CD14-positive monocyte (primary cell): ENCODE results near the gene NT5DC4. TPM values are rescaled to one million over a fixed set of nuclear protein-coding genes. Genes with fewer than 3 reads are reported as not detected.
A peak's percentile ranks its signal among the peaks of the same experiment; 100 is the strongest.
"Not testable (repeated sequence)": the region's sequence is repeated elsewhere in the genome, so short reads cannot be mapped to it uniquely, and the experiment has no call there.

Experiments
- DNase-seq, 3 donors: peaks; one replicate each; pipeline ENCODE4 v3.0.0-alpha.2; 2011 to 2022
- H2AFZ ChIP-seq: 2 replicates; pipeline ENCODE4 v1.6.0; 2012; ENCODE audit warnings: mild to moderate bottlenecking, low read depth, low read length, inconsistent platforms; ENCODE audit not compliant: insufficient read depth, poor library complexity, severe bottlenecking
- H3K27ac ChIP-seq, 2 donors: 1 replicate in 1 of 2; 2 replicates in 1 of 2; pipeline ENCODE4 v1.5.1; 2012 to 2013; ENCODE audit warnings: low read length in 2 of 2, control low read depth in 1 of 2, inconsistent platforms in 1 of 2, low read depth in 1 of 2, mild to moderate bottlenecking in 1 of 2
- H3K27me3 ChIP-seq, 2 donors: one replicate each; pipeline versions ENCODE4 v1.6.0 to v1.6.1; 2011 to 2013; ENCODE audit warnings: low read length in 2 of 2; ENCODE audit not compliant: control insufficient read depth in 2 of 2, insufficient read depth in 2 of 2
- H3K36me3 ChIP-seq, 2 donors: replicated peaks in 1 of 2; 1 replicate in 1 of 2; 2 replicates in 1 of 2; pipeline versions ENCODE4 v1.5.1 to v1.6.1; 2012 to 2013; ENCODE audit warnings: low read length in 2 of 2, control low read depth in 1 of 2, inconsistent platforms in 1 of 2, mild to moderate bottlenecking in 1 of 2; ENCODE audit not compliant: insufficient read depth in 2 of 2, control insufficient read depth in 1 of 2
- H3K4me1 ChIP-seq, 2 donors: 1 replicate in 1 of 2; 2 replicates in 1 of 2; pipeline versions ENCODE4 v1.5.1 to v1.6.1; 2012 to 2013; ENCODE audit warnings: low read length in 2 of 2, control low read depth in 1 of 2, inconsistent platforms in 1 of 2, mild to moderate bottlenecking in 1 of 2, moderate library complexity in 1 of 2; ENCODE audit not compliant: insufficient read depth in 2 of 2, control insufficient read depth in 1 of 2
- H3K4me2 ChIP-seq: replicated peaks from 2 replicates; pipeline ENCODE3; 2012; ENCODE audit warnings: low read length, moderate library complexity, mild to moderate bottlenecking; ENCODE audit not compliant: poor library complexity, severe bottlenecking; ENCODE audit errors: extremely low read depth
- H3K4me3 ChIP-seq, 3 experiments: fragments of 200-600 bp in 1 of 3; sonication (generic) in 1 of 3; replicated peaks in 1 of 3; 1 replicate in 2 of 3; 2 replicates in 1 of 3; pipeline ENCODE4 v1.5.1; 2011 to 2013; ENCODE audit warnings: low read length in 3 of 3, mild to moderate bottlenecking in 3 of 3, control low read depth in 2 of 3, low read depth in 2 of 3, inconsistent platforms in 1 of 3, moderate library complexity in 1 of 3
- H3K79me2 ChIP-seq: 2 replicates; pipeline ENCODE4 v1.6.0; 2012; ENCODE audit warnings: mild to moderate bottlenecking, control low read depth, inconsistent platforms, low read length, moderate library complexity; ENCODE audit not compliant: insufficient read depth
- H3K9ac ChIP-seq: 2 replicates; pipeline ENCODE4 v1.6.0; 2017; ENCODE audit warnings: low read length, mild to moderate bottlenecking; ENCODE audit not compliant: insufficient read depth, poor library complexity, severe bottlenecking
- H3K9me3 ChIP-seq, 2 donors: replicated peaks in 1 of 2; 1 replicate in 1 of 2; 2 replicates in 1 of 2; pipeline versions ENCODE4 v1.5.1 to v1.6.1; 2012 to 2013; ENCODE audit warnings: low read length in 2 of 2, control low read depth in 1 of 2; ENCODE audit not compliant: control insufficient read depth in 1 of 2, insufficient read depth in 1 of 2
- H4K20me1 ChIP-seq: 2 replicates; pipeline ENCODE4 v1.6.0; 2012; ENCODE audit warnings: mild to moderate bottlenecking, low read length, control low read depth, moderate library complexity; ENCODE audit not compliant: insufficient read depth
- H3K27ac Mint-ChIP-seq, 7 donors: one replicate each; pipeline ENCODE4 v1.8.0; 2020; ENCODE audit warnings: mild to moderate bottlenecking in 7 of 7, mixed read lengths in 7 of 7, moderate library complexity in 6 of 7, inconsistent platforms in 2 of 7
- H3K27me3 Mint-ChIP-seq, 3 donors: one replicate each; pipeline ENCODE4 v1.8.0; 2021 to 2022; ENCODE audit warnings: low read depth in 3 of 3, mild to moderate bottlenecking in 3 of 3, mixed read lengths in 3 of 3, moderate library complexity in 3 of 3, inconsistent platforms in 1 of 3
- H3K36me3 Mint-ChIP-seq, 2 donors: one replicate each; pipeline ENCODE4 v1.8.0; 2020; ENCODE audit warnings: mixed read lengths in 2 of 2, inconsistent platforms in 1 of 2, mild to moderate bottlenecking in 1 of 2
- H3K4me1 Mint-ChIP-seq: one replicate; pipeline ENCODE4 v1.8.0; 2020; ENCODE audit warnings: mild to moderate bottlenecking, mixed read lengths
- H3K4me3 Mint-ChIP-seq, 2 donors: one replicate each; pipeline ENCODE4 v1.8.0; 2020; ENCODE audit warnings: mild to moderate bottlenecking in 2 of 2, mixed read lengths in 2 of 2, moderate library complexity in 1 of 2
- H3K9me3 Mint-ChIP-seq, 7 donors: one replicate each; pipeline ENCODE4 v1.8.0; 2020 to 2022; ENCODE audit warnings: mixed read lengths in 7 of 7, mild to moderate bottlenecking in 6 of 7, moderate library complexity in 6 of 7, inconsistent platforms in 2 of 7
- CTCF ChIP-seq: fragments of 200-600 bp; IDR thresholded peaks from one replicate; pipeline ENCODE4 v1.8.0; 2022; ENCODE audit warnings: antibody characterized with exemption, mild to moderate bottlenecking
- WGBS: methylation state at CpG from one replicate; pipeline ENCODE4 v1.1.5; 2013; ENCODE audit warnings: missing lambda C conversion rate; ENCODE audit not compliant: insufficient coverage; 5-methylcytosine and 5-hydroxymethylcytosine counted together
- intact Hi-C, 2 donors: fragments of 100-400 bp; cut with micrococcal nuclease; formaldehyde crosslinking; loops; one replicate each; pipeline versions ENCODE4 v1.15.0 to v1.15.1; 2023
- polyA plus RNA-seq, 3 donors: library from polyadenylated mRNA; depleted of rRNA in 1 of 3; unstranded in 2 of 3; stranded (reverse) in 1 of 3; fragments of 300-500 nt in 2 of 3; fragments of >200 nt in 1 of 3; fragmentation: Illumina TruSeq in 2 of 3; gene quantifications; 1 replicate in 2 of 3; 2 replicates in 1 of 3; pipeline ENCODE4 v1.2.3, GENCODE V29; 2012 to 2021

NT5DC4 gene
- polyA plus RNA-seq, 3 donors = 2.2 TPM; not detected in 2

- Histone ChIP-seq H3K27ac (no peak overlapping the region), H2AFZ (no peak overlapping the region), H3K4me2 (no peak overlapping the region), H4K20me1 (no peaks in the 10 kb centered on the region), H3K4me1 (peaks cover 17% of the 10 kb centered on the region in 2 donors), H3K9me3 (no peaks in the 10 kb centered on the region), H3K27me3 (no peaks in the 10 kb centered on the region), H3K9ac (no peak overlapping the region), H3K4me3 (no peak overlapping the region), H3K79me2 (no peaks in the 10 kb centered on the region), H3K36me3 (no peaks in the 10 kb centered on the region)
- peak in 1 of 3 donors; percentile 29 for DNase-seq
- Mint-ChIP-seq H3K36me3 (peaks cover 0 to 2% of the 10 kb centered on the region in 2 donors), H3K4me3 (no peak overlapping the region), H3K27me3 (peaks cover 0 to 6% (median 6%) of the 10 kb centered on the region in 3 donors), H3K27ac (no peak overlapping the region), H3K4me1 (peaks cover 35% of the 10 kb centered on the region), H3K9me3 (no peaks in the 10 kb centered on the region)
- intact Hi-C loops = no loop called here
- no CpG with 5 or more reads among the region's 7 CpGs for WGBS
- no peak for TF ChIP-seq CTCF
Measured at GRCh38 chr2:112714836-112715631, 5.8 kb upstream of the NT5DC4 start.

GRCh38 chr2:112716094-112716493 is 4.7 kb upstream of the NT5DC4 start:
- H3K36me3 Mint-ChIP-seq, H3K79me2 ChIP-seq, H3K27ac ChIP-seq, H3K9me3 Mint-ChIP-seq, H3K27me3 Mint-ChIP-seq, intact Hi-C loops, H3K9ac ChIP-seq, H3K4me2 ChIP-seq, H4K20me1 ChIP-seq, DNase-seq, H3K27ac Mint-ChIP-seq, H3K9me3 ChIP-seq, H2AFZ ChIP-seq, H3K27me3 ChIP-seq, H3K36me3 ChIP-seq, H3K4me3 ChIP-seq, H3K4me3 Mint-ChIP-seq: not testable (repeated sequence)
- WGBS = no CpG with 5 or more reads among the region's 1 CpG
- H3K4me1 ChIP-seq = peaks cover 17% of the 10 kb centered on the region in 2 donors
- H3K4me1 Mint-ChIP-seq = peaks cover 36% of the 10 kb centered on the region

GRCh38 chr2:112716826-112717352 is 3.9 kb upstream of the NT5DC4 start:
- H3K27ac ChIP-seq, H3K4me3 Mint-ChIP-seq, H3K9me3 ChIP-seq, intact Hi-C loops, H3K36me3 Mint-ChIP-seq, H4K20me1 ChIP-seq, H3K27ac Mint-ChIP-seq, H3K79me2 ChIP-seq, H3K4me2 ChIP-seq, H3K9me3 Mint-ChIP-seq, DNase-seq, H3K36me3 ChIP-seq, H3K27me3 Mint-ChIP-seq, H2AFZ ChIP-seq, H3K9ac ChIP-seq, H3K4me3 ChIP-seq, H3K27me3 ChIP-seq: not testable (repeated sequence)
- H3K4me1 ChIP-seq = peaks cover 18 to 20% of the 10 kb centered on the region in 2 donors
- peaks cover 37% of the 10 kb centered on the region for H3K4me1 Mint-ChIP-seq
- WGBS = no CpG with 5 or more reads among the region's 5 CpGs
